Gastrocnemius medialis (tissue), 4 donors: ENCODE data around the gene HAAO.
"Not testable (repeated sequence)": the region's sequence is repeated elsewhere in the genome, so short reads cannot be mapped to it uniquely, and the experiment has no call there.

ENCODE experiments used
- CTCF ChIP-seq, 5 experiments: fragments of 450-650 bp in 3 of 5; fragments of 200-600 bp in 2 of 5; sonication (generic) in 2 of 5; IDR thresholded peaks in 4 of 5; conservative IDR thresholded peaks in 1 of 5; 1 replicate in 4 of 5; 2 replicates in 1 of 5; pipeline ENCODE4 v1.5.1; 2016 to 2019; ENCODE audit warnings: antibody characterized with exemption in 5 of 5, mild to moderate bottlenecking in 3 of 5, moderate library complexity in 3 of 5
- POLR2A ChIP-seq, 2 donors: fragments of 450-650 bp; IDR thresholded peaks; one replicate each; pipeline ENCODE4 v1.6.1; 2017; ENCODE audit warnings: antibody characterized with exemption in 2 of 2, mild to moderate bottlenecking in 2 of 2, moderate library complexity in 2 of 2

DNA sequence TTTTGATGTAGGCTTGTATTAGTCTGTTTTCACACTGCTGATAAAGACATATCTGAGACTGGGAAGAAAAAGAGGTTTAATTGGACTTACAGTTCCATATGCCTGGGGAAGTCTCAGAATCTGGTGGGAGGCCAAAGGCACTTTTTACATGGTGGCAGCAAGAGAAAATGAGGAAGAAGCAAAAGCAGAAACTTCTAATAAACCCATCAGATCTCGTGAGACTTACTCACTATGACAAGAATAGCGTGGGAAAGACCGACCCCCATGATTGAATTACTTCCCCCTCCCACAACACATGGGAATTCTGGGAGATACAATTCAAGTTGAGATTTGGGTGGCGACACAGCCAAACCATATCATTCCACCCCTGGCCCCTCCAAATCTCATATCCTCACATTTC is 61.1 kb downstream of the HAAO start:
- TF ChIP-seq CTCF (IDR thresholded peaks at IDR 0.05 in 4 of 5, conservative IDR thresholded peaks at IDR 0.05 in 1 of 5); POLR2A (IDR thresholded peaks at IDR 0.05): not testable (repeated sequence)
